GM18526 (cell line): Measurements from ENCODE around the gene PREX1.

ENCODE experiments used
- POLR2A ChIP-seq: IDR thresholded peaks from 3 replicates; pipeline ENCODE4 v1.6.1; 2011; ENCODE audit not compliant: insufficient read length; ENCODE audit errors: extremely low read depth

PREX1 gene

GRCh38 chr20:48709744-48710143 lies 118.1 kb downstream of the PREX1 start:
- no peak for TF ChIP-seq POLR2A

- no peak for TF ChIP-seq POLR2A
Measured at GRCh38 chr20:48709058-48709691, 118.6 kb downstream of the PREX1 start.

- TF ChIP-seq POLR2A: no peak
Measured at GRCh38 chr20:48708630-48709029, 119.2 kb downstream of the PREX1 start.

GRCh38 chr20:48708116-48708515 lies 119.7 kb downstream of the PREX1 start:
- no peak for TF ChIP-seq POLR2A

- no peak for TF ChIP-seq POLR2A
Measured at GRCh38 chr20:48706710-48707365, 121.0 kb downstream of the PREX1 start.

DNA sequence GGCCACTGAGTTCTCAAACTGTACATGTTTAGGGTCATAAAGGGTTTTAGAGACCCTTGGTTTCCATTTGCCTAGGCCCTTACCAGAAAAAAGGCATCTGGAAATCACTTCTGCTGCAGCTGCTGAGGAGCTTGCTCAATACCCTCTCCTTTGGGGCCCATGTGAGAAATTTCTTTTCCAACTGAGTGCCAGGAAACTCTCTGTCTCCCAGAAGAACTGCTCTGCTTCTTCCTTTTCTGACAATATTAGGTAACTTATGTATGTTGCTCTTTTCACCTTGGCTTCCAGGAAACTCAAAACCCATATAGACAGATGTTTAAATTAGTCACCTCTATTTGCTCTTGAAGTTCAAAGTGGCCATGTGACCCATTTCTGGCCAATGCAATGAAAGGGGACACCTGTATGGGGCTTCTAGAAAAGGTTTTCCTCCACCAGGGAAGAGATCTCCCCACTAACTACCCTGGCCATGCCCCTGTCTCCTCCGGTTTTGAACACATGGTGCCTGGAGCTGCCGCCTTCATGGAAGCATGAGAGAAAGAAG lies 121.6 kb downstream of the PREX1 start:
- no peak for TF ChIP-seq POLR2A

DNA sequence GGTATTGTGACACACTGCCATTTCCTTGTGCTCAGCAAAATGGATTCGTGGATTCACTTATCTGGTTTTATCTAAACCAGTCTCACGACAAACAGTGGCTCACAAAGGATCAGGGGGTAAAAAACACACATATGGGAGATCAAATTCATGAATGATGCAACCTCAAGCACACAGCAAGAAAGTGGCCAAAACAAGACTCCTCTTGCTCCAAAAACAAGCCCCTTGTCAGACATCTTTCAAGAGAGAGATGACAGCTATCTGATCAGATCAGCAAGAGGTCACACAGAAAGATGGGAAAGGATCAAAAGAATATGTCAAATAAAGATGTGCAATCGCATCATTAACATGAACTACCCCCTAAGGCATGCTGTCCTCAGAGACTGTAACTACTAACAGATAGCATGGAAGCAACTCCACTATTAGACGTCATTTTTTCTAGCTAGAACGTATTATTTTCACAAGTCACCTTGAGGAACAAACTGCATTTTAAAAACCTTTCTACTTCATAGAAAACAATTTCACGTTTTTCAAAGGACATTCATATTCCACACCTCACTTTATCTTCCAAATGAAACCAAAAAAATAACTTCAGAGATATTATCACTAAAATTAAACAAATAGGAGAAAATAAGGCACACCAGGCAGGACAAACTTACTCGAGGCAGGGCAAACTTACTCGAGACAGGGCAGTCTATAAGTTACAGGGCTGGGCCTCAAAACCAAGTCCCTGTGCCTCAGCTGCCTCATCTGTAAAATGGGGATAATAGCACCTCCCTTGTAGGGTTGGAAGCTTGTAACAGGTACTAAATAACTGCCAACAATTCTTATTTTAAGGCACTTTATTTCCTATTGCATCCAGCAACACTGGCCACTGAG lies 122.3 kb downstream of the PREX1 start:
- no peak for TF ChIP-seq POLR2A

- no peak for TF ChIP-seq POLR2A
Measured at GRCh38 chr20:48704761-48705160, 123.0 kb downstream of the PREX1 start.

DNA sequence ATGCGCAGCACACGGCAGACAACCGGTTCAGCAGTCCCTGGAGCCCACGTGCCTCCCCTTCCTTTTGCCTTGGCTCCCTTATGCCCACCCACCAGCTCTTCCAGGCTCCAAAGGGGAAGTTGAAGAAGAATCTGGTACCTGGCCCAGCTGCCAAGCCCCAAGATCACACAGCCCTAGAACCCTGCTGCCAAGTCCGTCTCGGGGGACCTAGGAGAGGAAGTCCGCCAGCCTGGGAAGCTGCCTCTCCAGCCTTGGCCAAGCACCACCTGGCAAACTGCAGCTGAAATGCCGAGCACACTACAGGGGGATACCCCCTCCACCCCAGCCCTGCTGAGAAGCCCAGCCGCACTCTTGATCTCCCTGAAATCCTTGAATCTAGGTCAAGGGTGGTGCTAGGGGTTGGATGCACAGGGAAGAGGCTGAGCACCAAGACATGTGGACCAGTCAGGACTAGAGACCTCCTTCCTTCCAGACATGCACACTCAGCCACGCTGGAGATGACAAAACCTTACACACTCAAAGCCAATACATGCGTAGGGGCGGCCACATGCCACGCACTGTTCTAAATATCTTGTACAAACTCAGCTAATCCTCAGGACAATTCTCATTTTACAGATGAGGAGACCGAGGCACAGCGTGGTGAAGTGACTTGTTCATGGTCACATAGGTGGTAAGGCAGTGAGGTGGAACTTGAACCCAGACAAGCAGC lies 124.1 kb downstream of the PREX1 start:
- no peak for TF ChIP-seq POLR2A

GRCh38 chr20:48703107-48703506 lies 124.7 kb downstream of the PREX1 start:
- TF ChIP-seq POLR2A: no peak

DNA sequence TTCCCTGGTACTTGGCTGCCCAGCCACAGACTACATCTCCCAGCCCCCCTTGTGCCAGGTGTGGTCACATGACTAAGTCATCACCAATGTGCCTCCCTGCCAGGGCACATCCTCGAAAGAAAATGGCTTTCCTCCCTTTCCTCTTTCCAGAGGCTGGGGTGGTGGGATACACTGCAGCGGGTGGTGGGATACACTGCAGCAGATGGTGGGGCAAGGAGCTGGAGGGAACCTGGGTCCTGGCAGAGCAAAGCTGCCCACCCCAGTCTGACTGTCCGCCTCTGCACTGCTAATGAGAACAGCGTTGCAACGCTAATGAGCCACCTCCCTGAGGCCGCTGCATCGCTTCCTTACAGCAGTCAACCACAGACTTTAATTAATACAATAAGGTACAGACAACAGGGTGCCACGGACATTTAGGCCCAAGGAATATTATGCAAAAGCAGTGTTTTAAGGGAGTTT lies 125.3 kb downstream of the PREX1 start:
- no peak for TF ChIP-seq POLR2A

- no peak for TF ChIP-seq POLR2A
Measured at GRCh38 chr20:48701702-48702101, 126.1 kb downstream of the PREX1 start.

DNA sequence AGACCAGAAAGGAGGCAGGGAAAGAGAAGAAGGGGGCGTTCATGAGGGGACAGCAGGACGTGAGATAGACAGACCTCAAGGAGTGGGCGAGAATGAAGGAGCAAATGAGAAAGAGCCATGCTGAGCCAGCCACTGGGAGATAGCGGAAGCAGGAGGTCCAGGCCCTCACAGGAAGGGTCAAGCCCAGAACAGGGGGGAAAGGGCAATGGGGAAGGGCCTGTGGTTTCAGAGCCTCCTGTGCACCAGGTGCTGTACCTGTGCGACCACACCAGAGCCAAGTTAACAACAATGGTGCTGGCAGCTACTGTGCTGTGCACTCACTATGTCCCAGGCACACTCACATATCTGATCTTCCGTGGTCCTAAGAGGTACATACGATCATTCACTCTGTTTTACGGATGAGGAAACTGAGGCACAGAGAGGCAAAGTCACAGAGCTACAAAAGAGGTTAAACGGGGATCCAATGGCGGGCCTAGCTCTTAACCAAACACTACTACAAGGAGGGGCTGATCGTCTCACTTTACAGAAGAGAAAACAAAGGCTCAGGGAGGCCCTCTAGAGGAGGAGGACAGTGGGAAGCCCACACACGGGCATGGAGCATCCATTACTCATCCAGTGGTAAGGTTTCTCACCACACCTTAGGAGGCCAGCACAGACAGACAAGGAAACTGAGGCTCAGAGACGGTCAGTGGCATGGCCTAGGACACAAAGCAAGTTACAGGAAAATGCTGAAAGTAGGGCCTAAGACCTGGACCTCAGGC lies 129.1 kb downstream of the PREX1 start:
- no peak for TF ChIP-seq POLR2A

DNA sequence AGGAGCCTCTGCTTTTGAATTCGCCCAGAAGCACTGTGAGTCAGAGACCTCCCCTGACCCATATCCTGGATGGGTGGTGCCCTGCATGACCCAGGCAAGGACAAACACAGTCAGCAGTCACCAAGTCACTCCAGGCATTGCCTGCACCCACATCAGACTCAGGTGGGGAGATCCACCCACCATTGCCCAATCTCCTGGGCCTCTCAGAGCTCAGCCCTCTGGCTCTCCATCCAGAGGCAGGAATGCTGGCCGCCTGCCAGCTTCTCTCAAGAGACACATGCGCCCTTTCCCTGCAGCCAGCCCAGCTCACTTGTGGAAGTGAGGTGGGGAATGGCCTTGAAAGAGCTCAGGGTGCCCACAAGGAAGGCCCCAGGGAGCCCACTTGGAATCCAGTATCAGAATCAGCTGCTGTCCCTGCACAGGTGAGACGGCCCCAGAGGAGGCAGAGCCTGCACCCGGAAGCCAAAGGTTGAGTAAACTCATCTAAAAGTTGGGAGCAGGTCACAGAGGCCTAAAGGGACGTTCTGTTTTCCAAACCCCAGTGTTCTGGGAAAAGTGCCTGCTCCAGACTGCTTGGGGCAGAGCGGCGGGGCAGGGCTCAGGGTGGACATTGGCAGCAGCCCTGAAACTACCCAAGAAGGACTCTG lies 129.8 kb downstream of the PREX1 start:
- no peak for TF ChIP-seq POLR2A
